Adipocyte (in vitro differentiated cells): Measurements from ENCODE around the gene IAH1.

ENCODE experiments used
- DNase-seq: peaks from one replicate; pipeline ENCODE4 v3.0.0-alpha.2; 2015; ENCODE audit warnings: low read depth
- H3K27me3 ChIP-seq: replicated peaks from 2 replicates; pipeline ENCODE4 v1.7.0; 2013; ENCODE audit warnings: mild to moderate bottlenecking, low read length, moderate library complexity; ENCODE audit not compliant: control insufficient read depth, insufficient read depth
- H3K36me3 ChIP-seq: 2 replicates; pipeline ENCODE4 v1.7.0; 2013; ENCODE audit warnings: low read length, mild to moderate bottlenecking, moderate library complexity; ENCODE audit not compliant: control insufficient read depth, insufficient read depth, severe bottlenecking
- H3K4me1 ChIP-seq: 2 replicates; pipeline ENCODE4 v1.7.0; 2013; ENCODE audit warnings: mild to moderate bottlenecking, low read length, moderate library complexity; ENCODE audit not compliant: control insufficient read depth, insufficient read depth
- H3K4me3 ChIP-seq: 2 replicates; pipeline ENCODE4 v1.7.0; 2013; ENCODE audit warnings: mild to moderate bottlenecking, low read length, moderate library complexity
- H3K9ac ChIP-seq: 2 replicates; pipeline ENCODE4 v1.7.0; 2013; ENCODE audit warnings: mild to moderate bottlenecking, low read length, moderate library complexity
- H3K9me3 ChIP-seq: 2 replicates; pipeline ENCODE4 v1.7.0; 2013; ENCODE audit warnings: mild to moderate bottlenecking, low read length, moderate library complexity; ENCODE audit not compliant: control insufficient read depth

The IAH1 gene

DNA sequence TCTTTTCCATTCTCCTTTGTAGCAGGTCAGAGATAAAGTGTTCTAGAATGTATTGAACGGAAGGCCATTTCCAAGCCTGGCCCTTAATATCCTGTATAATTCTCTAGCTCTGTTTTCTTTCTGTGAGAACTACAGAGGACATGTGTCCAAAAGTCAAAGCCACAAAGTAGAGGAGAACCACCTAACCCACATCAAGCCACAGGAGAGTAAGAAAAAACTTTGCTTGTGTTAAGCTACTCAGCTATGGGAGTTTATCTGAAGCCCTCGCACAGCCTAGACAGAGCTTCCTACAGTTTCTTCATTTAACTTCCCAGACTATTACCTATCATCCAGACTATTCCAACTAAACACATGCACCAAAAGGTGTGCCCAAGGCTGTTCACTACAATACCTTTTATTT is 59.3 kb downstream of the IAH1 start:
- peaks cover 53% of the 10 kb centered on the region for H3K36me3 ChIP-seq
- H3K4me1 ChIP-seq, result peaks cover 31% of the 10 kb centered on the region
- H3K4me3 ChIP-seq, result no peak overlapping the region

DNA sequence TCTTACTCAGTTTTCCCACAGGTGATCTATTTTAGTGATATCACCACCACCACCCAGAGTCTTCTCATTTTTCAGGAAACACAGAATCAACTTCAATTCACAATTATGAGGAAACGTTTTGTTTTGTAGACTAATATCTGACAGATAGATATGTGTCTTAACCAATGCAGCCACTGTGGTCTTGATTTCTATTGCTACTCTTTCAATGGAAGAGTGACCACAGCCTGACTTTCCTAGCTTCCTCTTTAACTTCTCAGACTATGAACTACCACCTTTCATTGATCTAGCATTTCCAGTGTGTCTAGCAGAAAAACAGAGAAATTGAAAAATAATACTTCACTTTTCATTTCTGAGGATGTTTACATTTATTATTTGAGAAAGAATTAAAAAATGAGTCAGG is 60.8 kb downstream of the IAH1 start:
- H3K9ac ChIP-seq, result no peak overlapping the region
- peaks cover 46% of the 10 kb centered on the region for H3K4me1 ChIP-seq
- no peak overlapping the region for H3K4me3 ChIP-seq
- peaks cover 39% of the 10 kb centered on the region for H3K36me3 ChIP-seq
- no peaks in the 10 kb centered on the region for H3K9me3 ChIP-seq
- DNase-seq, result no peak
- H3K27me3 ChIP-seq, result no peaks in the 10 kb centered on the region

More for the DNA sequence above, 59.3 kb downstream of the IAH1 start:
- DNase-seq, result no peak
- Histone ChIP-seq H3K9ac (no peak overlapping the region), H3K27me3 (no peaks in the 10 kb centered on the region), H3K9me3 (no peaks in the 10 kb centered on the region)

- no peaks in the 10 kb centered on the region for H3K9me3 ChIP-seq
- H3K9ac ChIP-seq, result no peak overlapping the region
- H3K36me3 ChIP-seq, result peaks cover 41% of the 10 kb centered on the region
- peaks cover 47% of the 10 kb centered on the region for H3K4me1 ChIP-seq
- H3K4me3 ChIP-seq, result no peak overlapping the region
- no peaks in the 10 kb centered on the region for H3K27me3 ChIP-seq
- DNase-seq, result no peak
Observed at GRCh38 chr2:9536504-9536903, 62.2 kb downstream of the IAH1 start.

GRCh38 chr2:9538000-9538507 is 63.7 kb downstream of the IAH1 start:
- Histone ChIP-seq H3K9ac (peak overlapping the region; percentile 82), H3K27me3 (no peaks in the 10 kb centered on the region), H3K9me3 (no peaks in the 10 kb centered on the region), H3K36me3 (peaks cover 27% of the 10 kb centered on the region), H3K4me3 (peak overlapping the region; percentile 68), H3K4me1 (peaks cover 49% of the 10 kb centered on the region)
- peak; percentile 95 for DNase-seq
